Measurements from ENCODE around the gene DPH1. TPM values are rescaled to one million over a fixed set of nuclear protein-coding genes. Genes with fewer than 3 reads are reported as not detected.

The DPH1 gene
- total RNA-seq, 4 donors from 2014 or later, result 25.9 to 130 (median 64.5) TPM

GRCh38 chr17:2060385-2060658 lies 30.4 kb downstream of the DPH1 start:
- Histone ChIP-seq H3K4me3 (peak overlapping the region in 1 of 4 donors; percentile 1), H3K9me3 (no peaks in the 10 kb centered on the region), H3K4me1 (peaks cover 4 to 91% (median 56%) of the 10 kb centered on the region in 4 donors), H3K36me3 (peaks cover 0 to 12% (median 0%) of the 10 kb centered on the region in 3 donors), H3K27me3 (peaks cover 0 to 13% of the 10 kb centered on the region in 2 donors), H3K27ac (peak overlapping the region; percentile 88 to 96 (median 94))
- TF ChIP-seq POLR2A (IDR thresholded peaks at IDR 0.05) (no peak), CTCF (IDR thresholded peaks at IDR 0.05) (no peak)
- no peak for DNase-seq

- Histone ChIP-seq H3K4me3 (peak overlapping the region in 1 of 4 donors; percentile 1), H3K36me3 (peaks cover 0 to 12% (median 0%) of the 10 kb centered on the region in 3 donors)
- no peak for TF ChIP-seq POLR2A (IDR thresholded peaks at IDR 0.05)
- no peak for TF ChIP-seq CTCF (IDR thresholded peaks at IDR 0.05)
Measured at GRCh38 chr17:2060681-2061440, 30.9 kb downstream of the DPH1 start.

GRCh38 chr17:2061441-2061958 lies 31.5 kb downstream of the DPH1 start:
- H3K27ac ChIP-seq, result peak overlapping the region; percentile 88 to 96 (median 94)
- DNase-seq, result no peak
- peaks cover 0 to 10% of the 10 kb centered on the region in 2 donors for H3K27me3 ChIP-seq
- H3K9me3 ChIP-seq, result no peaks in the 10 kb centered on the region
- peaks cover 0 to 12% (median 0%) of the 10 kb centered on the region in 3 donors for H3K36me3 ChIP-seq
- H3K4me3 ChIP-seq, result no peak overlapping the region
- no peak for TF ChIP-seq CTCF (IDR thresholded peaks at IDR 0.05)
- TF ChIP-seq POLR2A (IDR thresholded peaks at IDR 0.05), result no peak
- H3K4me1 ChIP-seq, result peaks cover 4 to 99% (median 50%) of the 10 kb centered on the region in 4 donors

More at GRCh38 chr17:2060681-2061440, 30.9 kb downstream of the DPH1 start:
- no peaks in the 10 kb centered on the region for H3K9me3 ChIP-seq
- peaks cover 0 to 10% of the 10 kb centered on the region in 2 donors for H3K27me3 ChIP-seq
- peak in 2 of 3 donors; percentile 50 to 72 for DNase-seq
- H3K27ac ChIP-seq, result peak overlapping the region; percentile 88 to 96 (median 94)
- H3K4me1 ChIP-seq, result peaks cover 4 to 93% (median 54%) of the 10 kb centered on the region in 4 donors

GRCh38 chr17:2062571-2063183 lies 32.7 kb downstream of the DPH1 start:
- peaks cover 0 to 12% (median 0%) of the 10 kb centered on the region in 3 donors for H3K36me3 ChIP-seq

More at GRCh38 chr17:2062571-2063183, 32.7 kb downstream of the DPH1 start:
- no peaks in the 10 kb centered on the region for H3K9me3 ChIP-seq
- peak overlapping the region; percentile 88 to 96 (median 94) for H3K27ac ChIP-seq
- H3K4me1 ChIP-seq, result peaks cover 4 to 99% (median 43%) of the 10 kb centered on the region in 4 donors
- DNase-seq, result no peak
- TF ChIP-seq CTCF (IDR thresholded peaks at IDR 0.05) (no peak), POLR2A (IDR thresholded peaks at IDR 0.05) (no peak)
- H3K27me3 ChIP-seq, result peaks cover 0 to 5% of the 10 kb centered on the region in 2 donors
- H3K4me3 ChIP-seq, result no peak overlapping the region

Measured in Peyer's patch (tissue), 4 donors.